ENCODE results near the gene PHLPP2. TPM values are rescaled to one million over a fixed set of nuclear protein-coding genes. Genes with fewer than 3 reads are reported as not detected.

Gene PHLPP2
- total RNA-seq, 6 experiments from 2014 or later: 11.5 to 14.4 (median 12.9) TPM

GRCh38 chr16:71675380-71675779 lies 49.1 kb downstream of the PHLPP2 start:
- Mint-ChIP-seq H3K36me3 (ENCODE audit: low read depth) (peaks cover 33% of the 10 kb centered on the region; the same call in 1 of the 2 replicates), H3K27me3 (ENCODE audit: insufficient read depth) (no peaks in the 10 kb centered on the region), H3K4me3 (no peak overlapping the region), H3K27ac (no peak overlapping the region), H3K9me3 (no peaks in the 10 kb centered on the region), H3K4me1 (ENCODE audit: low read depth) (no peaks in the 10 kb centered on the region)
- DNase-seq: no peak
- TF ChIP-seq CTCF (IDR thresholded peaks at IDR 0.05): no peak

GRCh38 chr16:71674229-71674628 lies 50.3 kb downstream of the PHLPP2 start:
- Mint-ChIP-seq H3K4me3 (no peak overlapping the region), H3K9me3 (no peaks in the 10 kb centered on the region), H3K36me3 (ENCODE audit: low read depth) (peaks cover 21% of the 10 kb centered on the region; the same call in 1 of the 2 replicates), H3K27ac (no peak overlapping the region), H3K4me1 (ENCODE audit: low read depth) (no peaks in the 10 kb centered on the region), H3K27me3 (ENCODE audit: insufficient read depth) (no peaks in the 10 kb centered on the region)
- TF ChIP-seq CTCF (IDR thresholded peaks at IDR 0.05): no peak
- DNase-seq: no peak

- H3K27ac Mint-ChIP-seq: no peak overlapping the region
- no peak overlapping the region for H3K4me3 Mint-ChIP-seq
- H3K27me3 Mint-ChIP-seq (ENCODE audit: insufficient read depth): no peaks in the 10 kb centered on the region
- H3K36me3 Mint-ChIP-seq (ENCODE audit: low read depth): peaks cover 18% of the 10 kb centered on the region; the same call in 1 of the 2 replicates
- no peak for DNase-seq
- no peak for TF ChIP-seq CTCF (IDR thresholded peaks at IDR 0.05)
- H3K9me3 Mint-ChIP-seq: no peaks in the 10 kb centered on the region
- no peaks in the 10 kb centered on the region for H3K4me1 Mint-ChIP-seq (ENCODE audit: low read depth)
Measured at GRCh38 chr16:71673582-71673973, 50.9 kb downstream of the PHLPP2 start.

GRCh38 chr16:71672803-71673581 lies 51.5 kb downstream of the PHLPP2 start:
- Mint-ChIP-seq H3K9me3 (no peaks in the 10 kb centered on the region), H3K27ac (no peak overlapping the region), H3K27me3 (ENCODE audit: insufficient read depth) (no peaks in the 10 kb centered on the region), H3K4me1 (ENCODE audit: low read depth) (no peaks in the 10 kb centered on the region), H3K36me3 (ENCODE audit: low read depth) (peaks cover 18% of the 10 kb centered on the region; the same call in 1 of the 2 replicates), H3K4me3 (no peak overlapping the region)
- no peak for DNase-seq
- TF ChIP-seq CTCF (IDR thresholded peaks at IDR 0.05): no peak

- H3K27ac Mint-ChIP-seq: no peak overlapping the region
- TF ChIP-seq CTCF (IDR thresholded peaks at IDR 0.05): no peak
- no peak for DNase-seq
- H3K9me3 Mint-ChIP-seq: no peaks in the 10 kb centered on the region
- no peaks in the 10 kb centered on the region for H3K4me1 Mint-ChIP-seq (ENCODE audit: low read depth)
- no peak overlapping the region for H3K4me3 Mint-ChIP-seq
- peaks cover 20% of the 10 kb centered on the region for H3K36me3 Mint-ChIP-seq (ENCODE audit: low read depth)
- no peaks in the 10 kb centered on the region; the same call in 1 of the 2 replicates for H3K27me3 Mint-ChIP-seq (ENCODE audit: insufficient read depth)
Measured at GRCh38 chr16:71672125-71672524, 52.4 kb downstream of the PHLPP2 start.
